Loucy (cell line): Measurements from ENCODE around the gene SCRN1.

Experiments used
- H2AFZ ChIP-seq: fragments of 200-600 bp; sonication (generic); 2 replicates; pipeline ENCODE4 v1.6.0; 2016; ENCODE audit warnings: antibody characterized with exemption, mild to moderate bottlenecking, low read length, moderate library complexity
- H3F3A ChIP-seq: fragments of 200-600 bp; 2 replicates; pipeline ENCODE4 v1.6.0; 2016; ENCODE audit warnings: antibody characterized with exemption, low read depth, mild to moderate bottlenecking
- H3K27me3 ChIP-seq: fragments of 200-600 bp; sonication (generic); 2 replicates; pipeline ENCODE4 v1.6.1; 2014; ENCODE audit warnings: low read length, mild to moderate bottlenecking; ENCODE audit not compliant: insufficient read depth, poor library complexity, severe bottlenecking
- H3K36me3 ChIP-seq: fragments of 200-600 bp; sonication (generic); 2 replicates; pipeline ENCODE4 v1.6.1; 2016; ENCODE audit warnings: low read length; ENCODE audit not compliant: insufficient read depth
- H3K4me1 ChIP-seq: fragments of 200-600 bp; sonication (generic); 2 replicates; pipeline ENCODE4 v1.5.1; 2014; ENCODE audit warnings: low read length, mild to moderate bottlenecking; ENCODE audit not compliant: insufficient read depth, poor library complexity, severe bottlenecking
- H3K4me2 ChIP-seq: fragments of 200-600 bp; sonication (generic); 2 replicates; pipeline ENCODE4 v1.6.0; 2014; ENCODE audit warnings: antibody characterized with exemption, low read length, low read depth, mild to moderate bottlenecking; ENCODE audit not compliant: poor library complexity, severe bottlenecking
- H3K4me3 ChIP-seq: fragments of 200-600 bp; sonication (generic); 2 replicates; pipeline ENCODE4 v1.5.1; 2014; ENCODE audit warnings: low read length, mild to moderate bottlenecking, mixed read lengths; ENCODE audit not compliant: poor library complexity, severe bottlenecking
- H3K79me2 ChIP-seq: fragments of 200-600 bp; sonication (generic); 2 replicates; pipeline ENCODE4 v1.6.1; 2014; ENCODE audit warnings: low read length; ENCODE audit not compliant: insufficient read depth
- H3K9ac ChIP-seq: fragments of 200-600 bp; sonication (generic); 2 replicates; pipeline ENCODE4 v1.6.0; 2014; ENCODE audit warnings: mild to moderate bottlenecking, low read depth, low read length, moderate library complexity; ENCODE audit not compliant: poor library complexity, severe bottlenecking
- H3K9me2 ChIP-seq: fragments of 200-600 bp; sonication (generic); replicated peaks from 2 replicates; pipeline ENCODE4 v1.6.1; 2016; ENCODE audit warnings: low read depth, low read length, mixed read lengths
- H3K9me3 ChIP-seq: fragments of 200-600 bp; sonication (generic); 2 replicates; pipeline ENCODE4 v1.6.1; 2014; ENCODE audit warnings: mild to moderate bottlenecking, antibody characterized with exemption, low read length, low read depth; ENCODE audit not compliant: insufficient read depth
- H4K20me1 ChIP-seq: fragments of 200-600 bp; sonication (generic); 2 replicates; pipeline ENCODE4 v1.6.0; 2014; ENCODE audit warnings: antibody characterized with exemption, low read length, mild to moderate bottlenecking; ENCODE audit not compliant: insufficient read depth, poor library complexity, severe bottlenecking
- CTCF ChIP-seq: fragments of 200-600 bp; sonication (generic); conservative IDR thresholded peaks from 2 replicates; pipeline ENCODE4 v1.5.1; 2014; ENCODE audit warnings: mild to moderate bottlenecking, antibody characterized with exemption, low read length
- EZH2phosphoT487 ChIP-seq: fragments of 200-600 bp; IDR thresholded peaks from 2 replicates; pipeline ENCODE4 v1.6.1; 2018; ENCODE audit warnings: antibody characterized with exemption, mild to moderate bottlenecking, moderate library complexity, borderline replicate concordance

SCRN1 gene

GRCh38 chr7:29879609-29880008, 110.0 kb downstream of the SCRN1 start:
- Histone ChIP-seq H3K4me3 (no peak overlapping the region), H3K27me3 (no peaks in the 10 kb centered on the region), H3K9me3 (no peaks in the 10 kb centered on the region), H3K36me3 (no peaks in the 10 kb centered on the region), H2AFZ (no peak overlapping the region), H3K4me1 (peaks cover 5% of the 10 kb centered on the region), H3K9me2 (no peaks in the 10 kb centered on the region), H3K4me2 (no peak overlapping the region), H3F3A (no peaks in the 10 kb centered on the region), H3K9ac (no peak overlapping the region), H4K20me1 (no peaks in the 10 kb centered on the region), H3K79me2 (no peaks in the 10 kb centered on the region)
- TF ChIP-seq CTCF = no peak
- no peak for TF ChIP-seq EZH2phosphoT487

GRCh38 chr7:29878081-29878688, 111.4 kb downstream of the SCRN1 start:
- H3K4me2 ChIP-seq = peak overlapping the region; percentile 40

DNA sequence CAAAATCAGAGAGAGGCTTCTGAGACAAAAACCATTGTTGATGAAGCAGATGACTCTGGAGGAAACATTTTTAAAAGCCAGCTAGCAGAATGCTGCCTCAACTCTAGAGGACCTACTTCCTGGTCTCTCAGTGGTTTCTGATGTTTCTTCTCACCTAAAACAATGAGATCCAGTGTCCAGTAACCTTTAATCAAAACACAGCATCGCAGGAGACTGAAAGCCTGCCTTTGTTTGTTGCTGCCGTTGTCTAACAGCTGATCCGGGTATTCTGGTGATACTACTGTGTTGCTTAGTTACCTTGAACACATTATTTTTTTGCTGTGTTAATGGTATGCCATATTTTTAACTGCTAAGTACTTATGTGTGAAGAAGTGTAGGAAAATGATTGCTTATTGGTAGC, 112.4 kb downstream of the SCRN1 start:
- no peak overlapping the region for H3K4me3 ChIP-seq
- TF ChIP-seq CTCF (no peak), EZH2phosphoT487 (no peak)
- H3K79me2 ChIP-seq = no peaks in the 10 kb centered on the region

More at GRCh38 chr7:29878081-29878688, 111.4 kb downstream of the SCRN1 start:
- Histone ChIP-seq H2AFZ (peak overlapping the region; percentile 93), H3K9me3 (no peaks in the 10 kb centered on the region), H3K4me3 (no peak overlapping the region), H3K79me2 (no peaks in the 10 kb centered on the region), H3K4me1 (peaks cover 5% of the 10 kb centered on the region), H3F3A (no peaks in the 10 kb centered on the region), H3K9me2 (no peaks in the 10 kb centered on the region), H4K20me1 (no peaks in the 10 kb centered on the region), H3K36me3 (no peaks in the 10 kb centered on the region), H3K9ac (no peak overlapping the region), H3K27me3 (no peaks in the 10 kb centered on the region)
- TF ChIP-seq CTCF (peak; percentile 88), EZH2phosphoT487 (no peak)

More for the DNA sequence above, 112.4 kb downstream of the SCRN1 start:
- H3F3A ChIP-seq = no peaks in the 10 kb centered on the region
- no peaks in the 10 kb centered on the region for H3K36me3 ChIP-seq
- no peaks in the 10 kb centered on the region for H3K27me3 ChIP-seq
- H3K9me3 ChIP-seq = no peaks in the 10 kb centered on the region
- H4K20me1 ChIP-seq = no peaks in the 10 kb centered on the region
- H3K9me2 ChIP-seq = no peaks in the 10 kb centered on the region
- H2AFZ ChIP-seq = peak overlapping the region; percentile 25; the same call in 1 of the 2 replicates
- no peak overlapping the region for H3K9ac ChIP-seq
- peaks cover 5% of the 10 kb centered on the region for H3K4me1 ChIP-seq
- no peak overlapping the region for H3K4me2 ChIP-seq
